ENCODE measurements around the gene CAPS2.

GRCh38 chr12:75257510-75257909 lies 72.6 kb downstream of the CAPS2 start:
- TF ChIP-seq POLR2A (IDR thresholded peaks at IDR 0.05) (no peak), CTCF (IDR thresholded peaks at IDR 0.05) (no peak), EP300 (IDR thresholded peaks at IDR 0.05) (no peak)
